GM21381 (cell line): ENCODE data around the gene UBAC1.
"Not testable (repeated sequence)": the region's sequence is repeated elsewhere in the genome, so short reads cannot be mapped to it uniquely, and the experiment has no call there.

Source experiments
- ATAC-seq: cut with Tn5 transposase; IDR thresholded peaks from one replicate; pipeline ENCODE4 v1.9.1; 2021; ENCODE audit warnings: mild to moderate bottlenecking, moderate library complexity; ENCODE audit not compliant: unreplicated experiment

Gene UBAC1

GRCh38 chr9:135944444-135945252, 16.5 kb downstream of the UBAC1 start:
- ATAC-seq: no peak

GRCh38 chr9:135943604-135944003, 17.6 kb downstream of the UBAC1 start:
- ATAC-seq: not testable (repeated sequence)

GRCh38 chr9:135941288-135941995, 19.7 kb downstream of the UBAC1 start:
- ATAC-seq: no peak

GRCh38 chr9:135939351-135940265, 21.6 kb downstream of the UBAC1 start:
- no peak for ATAC-seq

DNA sequence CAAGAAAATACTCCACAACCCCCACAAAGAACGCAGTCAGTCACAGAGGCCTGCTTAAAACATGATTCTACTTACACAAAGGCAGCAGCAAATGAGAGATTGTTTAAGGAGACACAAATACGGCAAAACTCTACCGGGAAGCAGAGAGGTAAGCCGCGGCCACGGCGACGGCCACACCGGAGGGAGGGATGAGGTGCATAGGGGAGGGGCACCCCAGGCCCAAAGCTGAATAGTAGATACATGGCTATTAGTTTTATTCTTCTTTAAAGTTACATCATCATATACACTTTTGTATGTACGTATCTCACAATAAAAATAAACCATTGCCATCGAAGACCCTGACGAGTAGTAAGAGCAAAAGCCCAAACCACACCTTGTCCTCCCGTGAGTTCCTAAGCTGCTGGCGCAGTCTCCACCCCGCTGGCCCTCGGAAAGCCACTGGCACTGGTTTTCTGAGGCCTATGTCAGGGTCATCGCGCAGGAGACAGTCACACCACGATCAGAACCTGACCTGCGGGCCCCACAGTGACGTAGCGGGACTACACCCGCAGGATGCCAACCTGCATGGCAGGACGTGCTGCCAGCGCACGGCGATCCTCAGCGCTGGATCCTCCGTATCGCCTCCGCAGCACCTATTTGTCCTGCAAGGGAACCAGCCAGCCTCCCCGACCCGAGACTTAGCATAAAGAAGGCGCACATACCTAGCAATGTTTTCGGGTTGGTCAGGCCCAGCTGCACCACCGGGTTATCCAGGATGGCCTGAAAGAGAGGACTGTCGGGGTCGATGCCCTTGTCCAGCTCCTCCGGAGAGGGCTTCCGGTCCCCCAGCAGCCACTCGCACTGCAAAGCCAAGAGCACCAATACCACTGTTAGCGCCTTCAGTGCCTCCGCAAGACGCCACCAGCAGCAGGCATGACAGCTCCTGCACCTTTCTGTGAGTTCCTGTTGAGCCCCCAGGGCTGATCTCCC, 23.4 kb downstream of the UBAC1 start:
- ATAC-seq: no peak

DNA sequence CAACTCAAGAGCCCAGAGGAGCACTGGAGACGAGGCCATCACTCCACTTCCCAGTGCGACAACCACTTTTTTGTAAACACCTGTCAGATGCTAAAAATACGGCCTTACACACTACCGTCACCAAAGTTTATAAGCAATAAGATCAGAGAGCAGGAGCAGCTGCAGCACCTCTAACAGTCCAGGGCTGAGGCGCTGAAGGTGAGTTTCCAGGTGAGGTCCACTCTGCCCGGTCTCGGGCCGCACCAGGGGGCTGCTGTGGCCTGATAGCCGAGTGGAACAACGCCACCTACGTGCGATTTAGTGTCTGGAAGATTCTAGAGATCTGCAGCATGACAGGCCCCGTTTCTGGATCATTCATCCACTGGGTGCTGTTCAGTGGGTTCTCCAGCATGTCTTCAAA, 28.1 kb downstream of the UBAC1 start:
- no peak for ATAC-seq

DNA sequence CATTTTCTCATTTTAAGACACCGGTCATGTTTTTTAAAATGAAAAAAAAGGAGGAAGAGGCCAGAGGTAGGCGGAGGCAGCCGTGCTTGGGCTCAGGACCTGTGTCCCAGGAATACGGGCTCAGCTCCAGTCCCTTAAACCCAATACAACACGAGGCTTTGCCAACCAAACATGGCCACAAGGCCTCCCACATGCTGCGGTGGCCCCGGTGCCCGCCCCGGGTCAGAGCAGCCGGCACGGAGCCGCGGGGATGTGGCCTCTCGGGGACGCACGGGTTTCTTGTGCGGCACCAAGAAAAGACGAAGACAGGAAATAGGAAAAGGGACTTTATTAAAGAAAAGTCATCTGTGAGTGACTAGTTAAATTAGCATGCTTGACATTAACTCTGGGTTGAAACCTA, 28.5 kb downstream of the UBAC1 start:
- no peak for ATAC-seq

GRCh38 chr9:135931349-135931820, 29.8 kb downstream of the UBAC1 start:
- ATAC-seq: no peak

DNA sequence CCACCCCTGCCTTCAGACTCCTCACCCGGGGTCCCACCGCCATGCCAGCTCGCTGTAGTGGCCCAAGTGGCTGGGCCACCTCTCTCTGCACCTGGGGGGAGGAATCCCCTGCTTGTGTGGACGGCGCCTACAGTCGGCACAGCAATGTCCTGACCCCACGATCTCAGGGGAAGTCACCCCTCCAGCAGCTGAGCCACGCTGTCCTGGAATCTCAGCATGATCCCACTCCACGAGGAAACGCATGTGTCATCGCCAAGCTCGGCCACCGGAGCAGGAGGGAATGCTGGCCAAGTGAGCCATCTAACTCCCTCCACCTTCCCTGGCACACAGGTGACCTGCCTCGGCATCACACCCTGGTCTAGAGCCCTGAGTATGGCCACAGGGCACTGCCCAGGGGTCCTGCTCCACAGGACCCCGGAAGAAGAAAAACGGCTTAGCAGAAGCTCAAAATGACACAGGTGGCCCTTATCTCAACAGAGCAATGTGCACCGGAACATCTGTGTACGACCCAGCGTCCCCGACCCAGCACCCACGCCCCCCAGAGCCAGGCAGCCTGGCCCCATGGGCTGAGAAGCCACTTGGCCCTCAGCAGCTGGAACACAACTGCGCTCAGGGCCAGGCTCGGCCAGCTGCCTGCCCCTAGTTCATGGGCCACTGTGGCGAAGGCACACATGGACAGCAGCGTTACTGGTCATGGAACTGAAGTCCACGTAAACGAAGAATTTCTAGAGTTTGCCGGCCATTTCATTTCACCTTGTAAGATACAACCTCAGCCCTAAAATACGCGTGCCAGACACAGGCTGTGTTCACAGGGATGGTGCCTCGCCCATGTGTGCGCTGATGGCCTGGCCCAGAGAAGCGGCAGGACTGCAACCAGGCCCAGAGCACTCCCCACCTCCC, 30.5 kb downstream of the UBAC1 start:
- no peak for ATAC-seq

DNA sequence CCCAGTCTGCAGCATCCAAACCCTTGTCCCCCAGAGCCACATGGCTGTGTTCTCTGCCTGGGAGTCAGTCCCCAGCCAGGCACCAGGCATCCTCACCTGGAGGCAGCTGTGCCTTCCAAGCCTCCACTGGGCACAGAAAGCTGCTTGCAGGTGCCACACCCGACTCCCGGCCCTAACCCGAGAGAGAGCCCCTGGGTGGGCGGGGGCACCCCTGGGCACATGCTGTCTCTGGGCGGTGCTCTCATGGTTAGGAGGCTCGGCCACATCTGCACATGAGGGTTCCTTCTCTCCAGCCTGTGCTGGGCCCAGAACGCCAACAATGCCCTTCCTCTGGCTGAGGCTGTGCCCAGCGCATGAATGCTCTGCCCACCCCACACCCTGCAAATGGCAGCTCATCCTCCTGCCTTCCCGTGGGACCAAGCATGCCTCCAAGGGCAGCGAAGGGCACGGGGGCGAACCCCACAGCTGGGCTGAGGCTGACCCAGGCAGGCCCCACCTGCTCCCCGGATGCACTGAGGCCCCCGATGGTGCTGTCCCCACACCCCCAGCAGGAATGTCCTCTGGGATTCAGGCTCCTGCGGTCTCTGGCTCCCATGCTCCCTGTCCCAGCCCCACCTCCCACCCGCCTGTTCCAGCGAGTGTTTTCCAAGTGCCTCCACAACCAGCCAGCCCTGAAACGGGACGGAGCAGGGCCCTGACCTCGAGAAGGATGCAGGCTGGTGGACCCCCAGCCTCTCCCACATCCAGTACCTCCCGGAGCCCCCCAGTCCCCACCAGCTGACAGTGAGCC, 31.3 kb downstream of the UBAC1 start:
- no peak for ATAC-seq

GRCh38 chr9:135928731-135929655, 32.2 kb downstream of the UBAC1 start:
- no peak for ATAC-seq

DNA sequence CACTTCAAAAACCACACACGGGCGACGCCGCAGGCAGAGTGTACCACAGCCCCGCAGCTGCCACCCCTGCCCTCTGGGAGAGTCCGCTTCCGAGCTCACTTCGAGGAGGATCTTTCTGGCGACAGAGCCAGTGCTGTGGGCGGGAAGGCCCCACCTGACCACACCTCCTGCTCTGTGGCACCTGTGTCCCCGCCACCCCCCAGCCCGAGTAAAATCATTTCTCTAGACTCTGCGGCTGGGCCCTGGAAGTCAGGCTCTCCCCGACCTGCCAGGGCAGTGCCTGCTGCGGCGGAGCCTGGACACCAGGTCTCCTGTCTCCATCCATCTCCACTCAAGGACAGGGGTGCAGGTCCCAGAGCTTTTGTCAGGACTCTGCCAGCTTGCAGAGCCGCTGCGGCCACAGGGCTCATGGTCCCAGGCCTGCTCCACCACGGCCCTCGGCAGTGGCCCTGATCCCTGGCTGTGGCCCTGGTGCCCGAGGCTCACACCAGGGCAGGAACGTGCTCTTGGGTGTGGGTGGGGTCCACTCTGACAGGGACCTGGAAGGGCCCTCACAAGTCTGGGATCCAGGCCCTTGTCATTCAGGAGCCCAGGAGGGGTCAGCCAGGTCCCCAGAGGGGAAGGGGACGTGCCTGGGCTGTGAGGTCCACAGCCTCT, 33.0 kb downstream of the UBAC1 start:
- ATAC-seq: no peak

DNA sequence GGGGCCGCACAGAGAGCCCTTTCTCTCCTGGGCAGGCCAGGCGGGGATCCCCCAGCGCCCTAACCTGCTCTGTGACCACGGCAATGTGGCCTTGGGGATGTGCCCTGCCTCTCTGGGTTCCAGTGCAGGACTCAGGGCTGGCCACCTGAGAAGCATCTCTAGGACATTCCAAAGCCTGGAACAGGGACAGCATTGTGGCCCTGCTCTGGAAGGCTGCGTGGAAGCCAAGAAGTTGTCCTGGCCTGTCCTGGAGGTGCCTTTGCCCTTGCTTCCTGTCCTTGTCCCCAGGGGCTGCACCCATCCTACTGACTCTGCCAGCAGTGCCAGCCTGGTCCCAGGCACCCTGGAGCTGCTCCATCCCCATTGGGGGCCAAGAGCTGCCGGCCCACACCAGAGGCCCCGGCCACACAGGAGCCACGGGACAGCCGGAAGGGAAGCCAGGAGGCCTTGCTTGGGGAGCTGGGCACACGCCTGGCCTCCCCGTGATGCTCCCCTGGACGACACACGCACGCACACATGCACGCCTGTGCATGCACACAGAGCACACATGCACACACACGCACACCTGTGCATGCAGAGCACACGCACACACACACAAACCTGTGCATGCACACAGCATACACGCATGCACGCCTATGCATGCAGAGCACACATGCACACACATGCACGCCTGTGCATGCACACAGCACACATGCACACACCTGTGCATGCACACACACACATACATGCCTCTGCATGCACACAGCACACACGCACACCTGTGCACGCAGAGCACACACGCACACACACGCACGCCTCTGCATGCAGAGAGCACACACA, 33.8 kb downstream of the UBAC1 start:
- no peak for ATAC-seq

GRCh38 chr9:135926402-135927194, 34.6 kb downstream of the UBAC1 start:
- ATAC-seq: no peak
